SIG-M5 treated with dmso at 0.1 percent for 504 hours (cell line): ENCODE measurements around the gene PLAGL2.
"Not testable (repeated sequence)": the region's sequence is repeated elsewhere in the genome, so short reads cannot be mapped to it uniquely, and the experiment has no call there.

Experiments used
- DNase-seq: peaks from one replicate; lab custom pipeline; 2025; ENCODE audit not compliant: unreplicated experiment; lab: John Stamatoyannopoulos, UW

PLAGL2 gene

DNA sequence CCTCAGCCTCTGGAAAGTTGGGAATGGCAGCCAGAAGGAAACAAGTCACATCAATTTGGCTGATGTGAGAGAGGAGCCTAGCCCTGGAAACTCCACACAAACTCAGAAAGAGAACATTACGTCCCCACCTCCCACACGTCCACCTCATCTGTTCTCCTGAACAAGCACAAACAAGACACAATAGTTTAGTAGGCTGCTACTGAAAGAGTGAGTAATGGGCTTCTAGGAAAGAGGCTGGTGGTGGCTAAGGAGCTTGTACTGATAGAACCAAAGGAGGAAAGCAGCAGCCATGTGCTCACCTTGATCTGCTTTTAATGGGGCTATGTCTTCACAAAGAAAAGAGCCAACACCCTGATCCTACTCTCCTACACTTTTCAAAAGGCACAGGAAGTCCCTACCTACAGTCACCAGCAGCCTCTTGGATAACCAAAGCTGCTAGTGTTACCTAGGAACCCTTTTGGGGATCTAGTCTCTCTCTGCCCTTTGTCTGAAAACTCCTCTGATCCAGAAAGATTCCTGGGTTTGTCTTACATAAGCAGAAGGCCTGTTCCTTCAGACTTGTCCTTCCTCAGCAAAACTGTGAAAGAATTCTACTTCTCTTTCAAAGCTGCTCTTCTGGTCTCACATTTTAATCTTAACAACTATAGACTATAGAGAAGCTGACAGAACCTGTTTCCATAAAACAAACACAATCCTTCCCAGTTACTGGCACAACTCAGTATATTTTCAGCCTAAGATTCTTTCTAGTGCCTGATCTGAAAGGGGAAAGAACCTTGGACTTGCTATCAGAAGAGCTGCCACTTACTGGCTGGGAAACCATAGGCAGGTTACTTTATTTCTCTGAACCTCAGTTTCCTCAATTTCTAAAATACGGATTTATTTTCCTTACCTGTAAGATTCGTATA, 3.1 kb downstream of the PLAGL2 start:
- DNase-seq, result peak; percentile 53

DNA sequence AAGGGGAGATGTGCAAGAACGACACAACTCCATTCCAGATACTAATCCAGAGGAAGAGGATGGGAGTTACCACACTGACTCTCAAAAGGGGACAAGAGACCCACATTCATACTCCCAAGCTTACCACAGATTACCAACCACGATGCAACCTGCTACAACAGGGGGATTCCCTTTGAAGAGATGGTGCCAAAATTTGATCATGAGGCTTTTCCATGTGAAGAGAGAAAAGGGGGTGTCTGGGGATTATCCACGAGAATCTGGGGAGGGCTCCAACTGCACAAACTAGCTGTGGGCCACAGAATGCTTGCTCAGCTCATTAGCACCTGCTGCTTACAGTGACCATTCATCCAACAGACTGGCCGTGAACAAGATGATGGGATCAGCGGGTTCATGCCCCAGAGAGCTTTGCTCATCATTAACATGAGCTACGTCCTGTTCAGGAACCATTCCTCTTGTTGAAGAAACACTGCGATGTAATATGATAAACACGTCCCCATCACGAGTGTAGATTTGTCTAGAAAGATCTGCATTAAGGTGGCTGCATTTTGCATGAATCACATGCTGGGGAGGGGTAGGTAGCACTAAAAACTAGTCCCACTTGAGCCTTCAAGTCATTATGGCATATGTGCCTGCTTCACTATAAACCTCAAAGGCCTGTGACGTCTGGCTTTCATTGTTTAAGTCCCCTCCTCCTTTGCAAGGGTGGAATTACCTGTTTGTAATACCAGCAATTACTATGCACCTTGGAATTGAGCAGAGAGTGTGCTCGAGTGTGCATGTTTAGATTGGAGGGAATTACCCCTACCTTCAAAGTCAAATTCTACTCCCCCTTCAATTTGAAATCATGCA, 4.0 kb downstream of the PLAGL2 start:
- no peak for DNase-seq

DNA sequence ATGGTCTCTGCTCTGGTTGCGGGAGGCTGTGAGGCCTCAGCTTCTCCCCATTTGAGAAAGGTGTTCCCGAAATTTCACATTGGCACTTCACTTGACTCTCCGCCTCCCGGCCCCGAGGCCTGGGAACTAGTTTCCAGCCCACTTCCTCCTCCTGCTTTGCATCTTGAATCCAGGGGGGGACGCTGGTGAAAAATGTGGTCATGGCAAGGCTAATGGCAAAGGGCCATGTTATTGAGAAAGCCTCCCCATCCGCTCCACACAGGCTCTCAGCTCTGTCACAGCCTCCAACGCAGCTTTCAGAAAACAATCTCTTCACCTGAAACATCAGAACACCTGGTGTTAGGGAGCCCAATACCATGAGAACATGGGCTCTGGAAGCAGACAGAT, 5.6 kb downstream of the PLAGL2 start:
- no peak for DNase-seq

GRCh38 chr20:32201296-32201976, 6.1 kb downstream of the PLAGL2 start:
- no peak for DNase-seq

- DNase-seq, result no peak
Observed at GRCh38 chr20:32199006-32199405, 8.5 kb downstream of the PLAGL2 start.

DNA sequence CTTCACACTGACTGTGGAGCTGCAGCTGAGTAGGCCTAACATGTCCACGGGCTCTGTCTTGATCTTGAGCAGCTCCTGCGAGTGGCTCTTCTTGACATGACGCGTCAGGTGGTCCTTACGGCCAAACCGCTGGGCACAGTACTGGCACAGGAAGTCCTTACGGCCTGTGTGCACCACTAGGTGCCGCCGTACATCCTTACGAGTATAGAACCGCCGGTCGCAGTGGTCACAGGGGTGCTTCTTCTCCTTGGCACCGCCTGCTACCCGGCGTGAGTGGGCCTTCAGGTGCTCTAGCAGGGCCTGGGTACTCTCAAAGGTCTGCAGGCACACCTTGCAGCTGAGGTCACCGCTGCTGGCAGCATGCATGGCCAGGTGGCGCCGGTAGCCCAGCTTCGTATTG, 10.4 kb downstream of the PLAGL2 start:
- not testable (repeated sequence) for DNase-seq

- not testable (repeated sequence) for DNase-seq
Observed at GRCh38 chr20:32196613-32197012, 10.9 kb downstream of the PLAGL2 start.

DNA sequence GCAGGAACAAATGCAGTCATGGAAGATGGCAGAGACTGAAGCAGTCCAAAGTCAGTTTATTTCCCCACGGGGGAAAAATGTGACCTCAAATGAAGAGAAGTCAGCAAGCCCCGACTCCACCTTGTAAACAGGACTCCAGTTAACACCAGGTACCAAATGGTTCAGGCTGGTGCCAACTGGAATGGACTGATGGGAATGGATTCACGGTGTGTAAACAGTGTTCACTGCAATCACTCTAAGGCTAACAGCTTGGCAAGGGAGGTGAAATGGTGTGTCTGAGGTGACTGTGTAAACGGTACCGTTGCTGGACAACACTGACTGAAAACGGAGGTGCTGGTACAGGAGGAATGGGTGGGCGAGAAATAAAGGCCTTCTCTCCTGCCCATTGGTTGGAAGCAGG, 12.0 kb downstream of the PLAGL2 start:
- DNase-seq, result no peak

DNA sequence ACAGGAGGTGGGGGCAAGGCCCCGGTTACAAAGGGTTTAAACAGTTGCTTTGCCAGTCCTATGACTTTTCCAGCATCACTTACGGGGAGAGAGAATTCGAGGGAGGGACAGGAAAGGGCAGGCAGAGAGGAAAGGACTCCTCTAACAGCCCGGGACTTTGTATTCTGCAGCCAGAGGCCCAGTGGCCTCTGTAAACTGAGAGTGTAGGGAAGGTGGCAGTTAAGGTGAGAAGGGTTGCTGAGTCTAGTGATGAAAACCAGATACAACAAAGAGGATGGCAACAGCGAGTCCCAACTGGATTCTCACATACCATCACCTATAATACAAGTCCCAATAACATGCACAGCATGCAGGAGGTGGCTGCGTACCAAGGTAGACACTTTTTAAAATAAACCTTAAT, 13.5 kb downstream of the PLAGL2 start:
- no peak for DNase-seq

DNA sequence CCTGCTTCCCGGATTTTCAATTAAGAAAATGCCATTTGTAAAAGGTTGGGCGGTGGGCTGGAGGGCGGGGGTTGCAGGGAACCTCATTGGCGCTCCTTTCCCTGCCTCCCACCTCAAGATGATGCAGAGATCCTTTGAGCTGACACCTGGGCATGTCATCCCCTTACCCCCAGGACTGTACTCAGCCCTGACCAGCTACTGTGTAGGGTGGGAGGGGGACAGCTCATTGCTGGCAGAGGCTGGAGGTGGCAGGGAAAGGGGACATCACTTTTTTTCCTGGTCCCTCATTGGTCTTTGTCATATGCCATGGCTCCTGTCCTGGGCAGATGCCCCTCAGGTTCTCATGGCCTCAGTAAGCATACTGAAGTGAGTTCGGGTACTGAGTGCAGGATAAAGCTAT, 14.2 kb downstream of the PLAGL2 start:
- DNase-seq, result not testable (repeated sequence)

DNA sequence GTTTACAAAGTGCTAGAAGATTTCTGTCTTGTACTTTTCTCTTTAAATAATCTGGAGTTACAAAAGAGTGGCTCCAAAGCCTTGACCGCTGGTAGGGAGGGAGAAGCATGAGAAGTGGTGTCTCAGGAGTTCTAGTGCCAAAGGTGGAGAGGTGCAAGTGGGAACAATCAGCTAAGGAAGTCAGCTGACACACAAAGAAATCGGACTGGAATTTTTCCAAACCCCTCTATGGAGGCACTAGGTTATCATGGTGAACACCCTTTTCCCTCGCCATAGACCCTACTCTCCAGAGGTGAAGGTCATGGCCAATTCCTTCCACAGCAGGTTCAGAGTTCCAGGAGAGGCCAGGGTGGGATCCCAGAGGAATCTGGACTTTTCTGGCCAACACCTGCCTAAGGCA, 14.8 kb downstream of the PLAGL2 start:
- no peak for DNase-seq

DNA sequence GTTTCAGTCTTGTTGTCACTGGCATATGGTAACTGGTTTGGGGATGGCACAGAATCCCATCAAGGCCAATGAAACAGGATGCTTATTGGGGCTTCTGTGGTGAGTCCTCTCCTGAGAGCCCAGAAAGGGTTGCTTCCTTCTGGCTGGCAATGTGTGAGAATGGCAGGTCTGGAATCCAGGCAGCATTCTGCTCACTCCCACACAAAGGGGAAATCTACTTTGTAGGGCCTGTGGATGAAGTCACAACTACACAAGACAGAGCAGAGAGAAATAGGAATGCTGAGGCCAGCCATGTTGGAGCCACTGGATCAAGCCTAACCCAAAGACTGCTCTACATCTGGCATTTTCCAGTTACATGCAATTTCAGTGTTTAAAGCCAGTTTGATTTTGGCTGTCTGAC, 15.7 kb downstream of the PLAGL2 start:
- no peak for DNase-seq

GRCh38 chr20:32191422-32191821, 16.1 kb downstream of the PLAGL2 start:
- no peak for DNase-seq

DNA sequence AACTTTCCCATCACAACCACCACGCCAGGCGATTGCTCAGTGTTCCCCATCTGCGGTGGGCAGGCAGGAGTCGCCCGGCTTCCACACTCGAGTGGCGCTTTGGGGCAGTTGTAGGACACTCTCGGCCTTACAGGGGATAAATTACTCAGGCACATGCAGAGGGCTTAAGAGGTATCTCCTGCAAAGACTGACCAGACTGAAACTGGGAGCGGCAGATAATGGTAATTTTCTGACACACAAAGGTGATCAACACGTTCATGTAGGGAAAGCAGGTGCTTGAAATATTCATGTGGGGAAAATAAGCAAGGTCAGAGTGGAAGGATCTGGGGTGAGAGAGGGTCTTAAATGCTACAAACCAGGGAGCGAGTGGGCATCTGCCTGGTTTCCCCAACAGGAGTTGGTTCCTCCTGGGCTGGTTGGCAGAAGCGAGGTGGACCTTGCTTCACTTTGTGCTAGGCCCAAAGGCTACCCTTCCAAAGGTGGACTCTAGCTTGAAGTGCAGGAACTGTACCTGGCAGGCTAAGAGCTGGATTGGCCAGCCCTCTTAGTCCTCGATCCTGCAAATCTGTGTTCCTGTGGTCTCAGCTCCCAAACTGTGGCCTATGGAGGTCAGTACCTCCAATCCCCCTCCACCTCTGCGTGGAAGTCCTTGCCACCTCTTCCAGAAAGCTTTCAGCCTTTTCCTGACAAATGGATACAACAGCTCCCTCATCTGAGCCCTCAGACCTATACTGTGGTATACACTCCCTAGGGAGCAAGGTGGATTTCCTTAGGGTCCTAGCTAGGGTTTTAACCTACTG, 16.7 kb downstream of the PLAGL2 start:
- no peak for DNase-seq

DNA sequence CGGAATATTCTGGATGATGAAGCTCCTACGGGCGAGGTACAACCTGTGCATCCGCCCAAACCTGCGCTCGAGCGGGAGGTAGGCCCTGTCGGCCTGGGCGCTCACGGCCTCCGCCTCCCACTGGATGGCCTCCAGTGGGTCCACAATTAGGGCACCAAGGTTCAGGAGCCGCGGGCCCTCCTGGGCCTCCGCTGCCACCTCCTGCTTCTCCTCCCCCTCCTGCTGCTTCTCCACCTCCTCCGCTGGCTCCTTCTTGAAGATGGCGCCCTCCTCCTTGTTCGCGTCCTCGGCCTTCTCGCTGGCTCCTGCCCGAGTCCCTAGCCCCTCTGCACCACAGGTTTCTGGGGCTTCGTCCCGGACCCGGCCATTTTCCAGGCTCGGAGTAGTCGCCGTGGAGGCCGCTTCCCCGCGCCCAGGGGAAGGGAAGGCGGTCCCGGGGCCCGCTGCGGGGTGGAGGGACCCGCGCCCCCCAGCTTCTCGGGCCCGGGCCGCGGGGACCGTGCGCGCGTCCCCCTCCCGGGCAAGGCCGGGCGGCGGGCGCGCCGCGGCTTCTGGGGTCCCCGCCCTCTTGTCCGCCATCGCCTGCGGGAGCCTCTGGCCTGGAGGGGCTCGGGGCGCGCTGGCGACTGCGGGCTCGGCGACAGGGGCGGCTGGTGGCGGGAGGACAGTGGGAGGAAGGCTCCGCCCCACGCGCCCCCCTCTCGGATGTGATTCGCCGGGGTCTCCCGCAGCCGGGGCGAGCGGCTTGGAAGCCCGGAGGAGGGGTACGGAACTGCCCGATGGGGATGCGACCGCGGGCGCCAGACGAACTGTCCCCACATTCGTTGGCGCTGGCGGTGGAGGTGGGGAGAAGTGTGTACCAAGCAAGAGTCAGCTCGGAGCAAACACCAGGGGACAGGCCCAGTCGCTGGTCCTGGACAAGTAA, 17.6 kb downstream of the PLAGL2 start:
- DNase-seq, result no peak

DNA sequence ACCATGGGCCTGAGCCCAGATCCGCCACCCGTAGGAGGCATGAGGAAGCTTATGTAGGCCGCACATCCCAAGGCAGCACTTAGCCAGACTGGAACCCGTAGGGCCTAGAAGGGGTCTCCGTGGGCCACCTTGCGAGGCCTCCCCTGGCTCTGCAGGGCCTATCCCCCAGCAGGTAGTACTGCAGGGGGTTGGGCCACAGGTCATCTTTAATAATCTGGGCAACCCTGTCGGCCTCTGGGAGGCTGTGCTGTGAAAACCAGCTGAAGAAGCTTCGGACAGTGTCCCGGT, 18.5 kb downstream of the PLAGL2 start:
- no peak for DNase-seq

GRCh38 chr20:32188376-32189122, 19.0 kb downstream of the PLAGL2 start:
- DNase-seq, result no peak

DNA sequence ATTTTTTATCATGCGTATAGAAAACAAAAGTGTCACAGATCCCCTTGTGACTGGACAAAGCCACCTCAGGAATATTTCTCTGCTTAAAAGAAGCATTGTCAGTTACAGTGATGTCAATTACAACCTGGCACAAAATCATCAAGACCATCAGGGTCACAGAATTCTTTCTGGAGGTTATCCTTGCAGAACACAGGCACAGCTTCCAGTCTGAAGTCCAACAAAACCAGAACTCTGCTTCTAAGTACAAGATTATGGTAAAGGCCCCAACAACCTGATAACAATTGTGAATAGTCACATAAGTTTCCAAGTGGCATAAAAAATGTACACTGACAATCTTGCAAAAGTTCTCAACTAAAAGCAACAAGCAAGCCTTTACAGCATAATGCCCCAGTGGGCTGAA, 21.0 kb downstream of the PLAGL2 start:
- no peak for DNase-seq

GRCh38 chr20:32184961-32185603, 22.5 kb downstream of the PLAGL2 start:
- DNase-seq, result no peak
